Stimulated activated CD8-positive, alpha-beta memory T cell treated with anti-CD3 and anti-CD28 coated beads, Interleukin-2, amount 100 ng/mL, for 48 hours (primary cell): ENCODE measurements around the gene RIMS4.

Source experiments
- DNase-seq, 2 donors: peaks; one replicate each; pipeline ENCODE4 v3.0.0-alpha.2; 2020; ENCODE audit warnings: low read depth in 2 of 2

RIMS4 gene

DNA sequence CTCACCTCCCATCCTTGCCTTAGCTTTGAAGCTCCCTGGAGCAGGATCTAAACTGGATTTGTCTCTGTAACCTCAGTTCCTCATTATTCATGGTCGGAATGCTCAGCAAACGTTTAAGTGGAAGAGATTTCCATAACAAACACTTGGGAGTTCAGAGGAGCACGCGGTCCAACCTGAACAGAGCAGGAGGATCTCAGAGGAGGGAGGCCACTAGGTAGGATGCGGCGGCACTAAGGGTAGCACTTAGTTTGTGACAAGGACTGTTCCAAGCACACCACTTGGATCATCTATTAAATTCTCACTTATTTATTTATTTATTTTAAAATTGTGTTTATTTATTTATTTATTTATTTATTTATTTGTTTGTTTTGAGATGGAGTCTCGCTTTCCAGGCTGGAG, 108.5 kb downstream of the RIMS4 start:
- no peak for DNase-seq
